ENCODE results near the gene CACNA1E. TPM values are rescaled to one million over a fixed set of nuclear protein-coding genes. Genes with fewer than 3 reads are reported as not detected.

Gene CACNA1E
- polyA plus RNA-seq, 6 donors from 2014 or later, result not detected

DNA sequence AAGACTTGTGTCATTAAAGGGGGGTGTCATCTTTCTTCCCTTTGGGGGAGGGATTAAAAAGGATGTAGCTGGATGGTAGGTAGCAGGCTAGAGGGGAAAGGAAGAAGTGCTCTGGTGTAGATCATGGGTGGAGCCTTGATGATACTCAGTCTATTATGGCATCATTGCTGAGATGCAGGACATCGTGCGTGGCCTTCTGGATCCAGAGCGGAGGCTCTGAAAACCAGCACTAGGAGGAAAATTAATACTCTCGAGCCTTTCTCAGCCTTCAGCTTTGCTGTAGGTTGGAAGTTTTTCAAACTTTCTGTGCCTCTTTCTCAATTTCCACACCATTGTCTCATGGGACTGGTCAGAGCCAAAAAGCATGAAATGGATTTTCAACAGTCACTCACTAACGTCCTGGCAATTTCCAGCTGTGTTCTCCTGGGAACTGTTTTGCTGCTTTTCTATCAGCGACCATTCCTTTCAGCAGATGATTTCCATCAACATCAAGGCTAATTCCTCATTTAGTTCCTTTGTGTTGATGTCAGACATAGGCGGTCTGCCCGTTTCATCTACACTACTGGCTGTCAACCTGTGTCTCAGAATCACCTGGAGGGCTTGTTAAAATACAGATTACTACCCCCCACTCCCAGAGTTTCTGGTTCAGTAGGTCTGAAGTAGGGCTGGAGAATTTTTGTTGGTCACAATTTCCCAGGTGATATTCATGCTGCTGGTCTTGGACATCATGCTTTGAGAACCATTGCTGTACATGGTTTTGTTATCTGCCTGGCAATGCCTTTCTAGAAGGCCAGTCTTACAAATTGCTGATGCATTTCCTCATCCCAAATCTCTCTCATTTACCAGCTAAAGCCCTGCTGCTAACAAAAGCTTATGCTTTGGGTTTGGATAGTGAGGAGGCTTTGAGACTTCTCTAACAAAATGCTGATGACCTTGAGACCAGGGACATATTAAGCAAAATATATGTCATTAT lies 7.7 kb downstream of the CACNA1E start:
- no peak for ATAC-seq (ENCODE audit: low read depth in 2 of 2)
- Mint-ChIP-seq H3K4me1 (peaks cover 4 to 5% (median 4%) of the 10 kb centered on the region in 3 donors), H3K27me3 (peaks cover 55 to 68% (median 57%) of the 10 kb centered on the region in 3 donors), H3K4me3 (no peak overlapping the region), H3K36me3 (peaks cover 3 to 5% of the 10 kb centered on the region in 2 donors), H3K27ac (peak overlapping the region in 1 of 6 donors; percentile 7), H3K9me3 (no peaks in the 10 kb centered on the region)
- DNase-seq, result no peak

- no peak overlapping the region for H3K27ac Mint-ChIP-seq
- ATAC-seq (ENCODE audit: low read depth in 2 of 2) (no peak), DNase-seq (no peak)
- H3K27me3 Mint-ChIP-seq, result peaks cover 50 to 68% (median 56%) of the 10 kb centered on the region in 3 donors
- H3K4me1 Mint-ChIP-seq, result no peaks in the 10 kb centered on the region
- no peak overlapping the region for H3K4me3 Mint-ChIP-seq
- peaks cover 0 to 3% (median 0%) of the 10 kb centered on the region in 7 donors for H3K9me3 Mint-ChIP-seq
- no peaks in the 10 kb centered on the region for H3K36me3 Mint-ChIP-seq
Observed at GRCh38 chr1:181493166-181493565, 9.8 kb downstream of the CACNA1E start.

GRCh38 chr1:181493885-181494284 lies 10.6 kb downstream of the CACNA1E start:
- H3K9me3 Mint-ChIP-seq, result peaks cover 0 to 4% (median 0%) of the 10 kb centered on the region in 7 donors
- H3K27me3 Mint-ChIP-seq, result peaks cover 45 to 61% (median 55%) of the 10 kb centered on the region in 3 donors
- H3K27ac Mint-ChIP-seq, result no peak overlapping the region
- no peaks in the 10 kb centered on the region for H3K36me3 Mint-ChIP-seq
- DNase-seq (no peak), ATAC-seq (ENCODE audit: low read depth in 2 of 2) (no peak)
- H3K4me3 Mint-ChIP-seq, result no peak overlapping the region
- H3K4me1 Mint-ChIP-seq, result no peaks in the 10 kb centered on the region

DNA sequence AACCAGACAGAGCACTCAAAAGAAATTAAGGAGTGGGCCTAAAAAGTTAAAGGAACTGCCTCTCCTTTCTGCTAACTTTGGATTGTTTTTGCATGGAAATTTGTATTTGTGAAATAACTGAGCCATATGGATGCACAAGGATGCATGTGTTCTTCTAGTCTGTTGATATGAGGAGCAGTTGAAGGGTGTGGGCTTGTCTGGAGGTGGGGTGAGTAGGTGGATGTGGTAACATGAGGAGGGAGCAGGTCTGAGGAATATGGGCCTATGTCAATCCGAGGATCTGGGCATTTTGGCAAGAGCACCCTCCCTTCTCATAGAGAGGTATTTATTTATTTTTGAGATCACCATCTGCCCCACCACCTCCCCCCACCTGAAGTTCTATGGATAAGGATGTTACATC lies 13.4 kb downstream of the CACNA1E start:
- H3K4me1 Mint-ChIP-seq, result peaks cover 4 to 6% (median 5%) of the 10 kb centered on the region in 3 donors
- H3K36me3 Mint-ChIP-seq, result peaks cover 0 to 5% of the 10 kb centered on the region in 2 donors

GRCh38 chr1:181497870-181498269 lies 14.6 kb downstream of the CACNA1E start:
- no peak overlapping the region for H3K27ac Mint-ChIP-seq
- no peak for ATAC-seq (ENCODE audit: low read depth in 2 of 2)
- H3K27me3 Mint-ChIP-seq, result peaks cover 18 to 38% (median 29%) of the 10 kb centered on the region in 3 donors
- H3K9me3 Mint-ChIP-seq, result peaks cover 0 to 4% (median 0%) of the 10 kb centered on the region in 7 donors
- H3K4me1 Mint-ChIP-seq, result peaks cover 6 to 10% (median 7%) of the 10 kb centered on the region in 3 donors
- DNase-seq, result no peak
- no peak overlapping the region for H3K4me3 Mint-ChIP-seq
- peaks cover 0 to 5% of the 10 kb centered on the region in 2 donors for H3K36me3 Mint-ChIP-seq

More for the DNA sequence above, 13.4 kb downstream of the CACNA1E start:
- DNase-seq (no peak), ATAC-seq (ENCODE audit: low read depth in 2 of 2) (no peak)
- Mint-ChIP-seq H3K27me3 (peaks cover 26 to 47% (median 33%) of the 10 kb centered on the region in 3 donors), H3K9me3 (peaks cover 0 to 4% (median 0%) of the 10 kb centered on the region in 7 donors), H3K4me3 (no peak overlapping the region), H3K27ac (no peak overlapping the region)

DNA sequence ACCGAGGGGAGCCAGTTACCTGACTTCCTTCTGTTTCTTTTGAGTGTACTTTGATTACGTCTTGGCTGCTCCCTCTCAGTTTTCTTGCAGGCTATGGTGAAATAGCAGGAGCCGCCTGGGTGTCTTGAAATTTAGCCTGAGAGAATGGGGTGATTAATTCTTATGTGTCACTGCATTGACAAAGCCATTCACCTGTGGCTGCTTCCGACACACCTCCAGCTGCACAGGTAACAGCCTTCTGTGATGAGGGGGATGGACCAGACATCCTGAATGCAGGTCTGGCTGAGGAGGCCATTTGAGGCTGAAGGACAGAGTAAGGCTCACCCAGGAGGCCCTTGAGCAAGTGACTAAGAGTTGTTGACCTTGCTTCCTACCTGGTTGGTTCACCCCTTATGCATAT lies 16.5 kb downstream of the CACNA1E start:
- H3K36me3 Mint-ChIP-seq, result peaks cover 0 to 5% of the 10 kb centered on the region in 2 donors
- H3K27ac Mint-ChIP-seq, result peak overlapping the region in 1 of 6 donors; percentile 28
- DNase-seq (no peak), ATAC-seq (ENCODE audit: low read depth in 2 of 2) (no peak)
- H3K9me3 Mint-ChIP-seq, result peaks cover 0 to 4% (median 0%) of the 10 kb centered on the region in 7 donors
- H3K4me3 Mint-ChIP-seq, result no peak overlapping the region
- H3K4me1 Mint-ChIP-seq, result peaks cover 22% of the 10 kb centered on the region in 3 donors
- peaks cover 18 to 29% (median 29%) of the 10 kb centered on the region in 3 donors for H3K27me3 Mint-ChIP-seq

- DNase-seq, result no peak
- peaks cover 0 to 5% of the 10 kb centered on the region in 2 donors for H3K36me3 Mint-ChIP-seq
- no peak overlapping the region for H3K27ac Mint-ChIP-seq
- peaks cover 26 to 30% (median 28%) of the 10 kb centered on the region in 3 donors for H3K4me1 Mint-ChIP-seq
- peaks cover 18 to 29% (median 29%) of the 10 kb centered on the region in 3 donors for H3K27me3 Mint-ChIP-seq
- no peak overlapping the region for H3K4me3 Mint-ChIP-seq
- ATAC-seq (ENCODE audit: low read depth in 2 of 2), result no peak
- peaks cover 0 to 4% (median 0%) of the 10 kb centered on the region in 7 donors for H3K9me3 Mint-ChIP-seq
Observed at GRCh38 chr1:181500636-181501035, 17.3 kb downstream of the CACNA1E start.

GRCh38 chr1:181501612-181502011 lies 18.3 kb downstream of the CACNA1E start:
- Mint-ChIP-seq H3K4me3 (no peak overlapping the region), H3K4me1 (peaks cover 33 to 39% (median 36%) of the 10 kb centered on the region in 3 donors), H3K36me3 (peaks cover 0 to 5% of the 10 kb centered on the region in 2 donors), H3K27me3 (peaks cover 11 to 23% (median 22%) of the 10 kb centered on the region in 3 donors), H3K27ac (peak overlapping the region in 2 of 6 donors; percentile 38 to 69), H3K9me3 (peaks cover 0 to 4% (median 0%) of the 10 kb centered on the region in 7 donors)
- DNase-seq (no peak), ATAC-seq (ENCODE audit: low read depth in 2 of 2) (no peak)

- Mint-ChIP-seq H3K27me3 (peaks cover 0 to 8% (median 7%) of the 10 kb centered on the region in 3 donors), H3K4me3 (no peak overlapping the region), H3K4me1 (peaks cover 38 to 56% (median 42%) of the 10 kb centered on the region in 3 donors), H3K9me3 (peaks cover 0 to 4% (median 0%) of the 10 kb centered on the region in 7 donors), H3K36me3 (peaks cover 0 to 5% of the 10 kb centered on the region in 2 donors), H3K27ac (peak overlapping the region in 3 of 6 donors; percentile 53 to 81 (median 74))
- ATAC-seq (ENCODE audit: low read depth in 2 of 2), result no peak
- no peak for DNase-seq
Observed at GRCh38 chr1:181503171-181503810, 20.0 kb downstream of the CACNA1E start.

GRCh38 chr1:181504399-181504842 lies 21.1 kb downstream of the CACNA1E start:
- Mint-ChIP-seq H3K27me3 (peaks cover 0 to 8% (median 0%) of the 10 kb centered on the region in 3 donors), H3K27ac (peak overlapping the region; percentile 69 to 93 (median 82)), H3K4me3 (peak overlapping the region in 7 of 8 donors; percentile 32 to 85 (median 57)), H3K4me1 (peaks cover 44 to 66% (median 50%) of the 10 kb centered on the region in 3 donors), H3K9me3 (peaks cover 0 to 2% (median 0%) of the 10 kb centered on the region in 7 donors), H3K36me3 (peaks cover 0 to 5% of the 10 kb centered on the region in 2 donors)
- ATAC-seq (ENCODE audit: low read depth in 2 of 2) (peak; percentile 47 to 57), DNase-seq (no peak)

DNA sequence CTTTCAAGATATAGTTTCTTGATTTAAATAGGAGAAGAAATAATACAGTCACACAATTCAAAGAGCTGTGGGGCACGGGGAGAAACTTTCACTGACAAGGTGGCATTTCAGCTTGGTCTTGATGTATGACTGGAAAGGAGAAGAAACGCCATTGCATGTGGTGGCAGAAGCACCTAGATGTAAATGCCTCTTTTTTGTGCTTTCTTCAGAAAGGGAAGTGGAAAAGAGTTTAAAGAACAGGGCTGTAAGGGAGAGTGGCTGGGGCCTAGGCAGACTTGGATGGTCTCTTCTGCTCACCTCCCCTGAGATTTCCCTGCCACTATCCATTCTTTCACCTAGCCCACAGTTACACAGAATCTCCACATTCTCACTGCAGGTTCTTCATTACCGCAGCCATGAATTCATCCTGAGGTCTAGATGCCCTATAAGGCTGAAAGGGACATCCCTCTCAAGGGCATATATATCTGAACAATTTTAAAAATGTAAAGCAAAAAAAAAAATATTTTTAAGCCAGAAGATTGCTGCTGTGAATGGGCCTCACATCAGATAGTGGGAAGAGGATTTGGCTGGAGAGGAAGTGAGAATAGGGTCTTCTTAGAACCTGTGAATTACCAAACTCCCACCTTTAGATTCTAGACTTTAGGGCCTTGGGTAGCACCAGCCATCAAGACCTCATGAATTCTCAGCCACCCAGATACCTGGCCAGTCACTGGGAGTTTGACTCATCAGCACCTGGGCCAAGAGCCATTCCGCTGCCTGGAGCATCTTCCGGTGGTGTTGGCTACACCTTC lies 23.4 kb downstream of the CACNA1E start:
- no peak for DNase-seq
- H3K4me3 Mint-ChIP-seq, result peak overlapping the region in 4 of 8 donors; percentile 3 to 48 (median 25)

GRCh38 chr1:181508486-181509165 lies 25.3 kb downstream of the CACNA1E start:
- ATAC-seq (ENCODE audit: low read depth in 2 of 2) (no peak), DNase-seq (no peak)
- Mint-ChIP-seq H3K36me3 (no peaks in the 10 kb centered on the region), H3K9me3 (peaks cover 0 to 2% (median 0%) of the 10 kb centered on the region in 7 donors), H3K4me3 (peak overlapping the region in 2 of 8 donors; percentile 14 to 44), H3K27me3 (peaks cover 5 to 23% (median 16%) of the 10 kb centered on the region in 3 donors), H3K27ac (peak overlapping the region in 4 of 6 donors; percentile 40 to 51 (median 44)), H3K4me1 (peaks cover 34 to 58% (median 39%) of the 10 kb centered on the region in 3 donors)

More for the DNA sequence above, 23.4 kb downstream of the CACNA1E start:
- H3K4me1 Mint-ChIP-seq, result peaks cover 39 to 64% (median 45%) of the 10 kb centered on the region in 3 donors
- no peaks in the 10 kb centered on the region for H3K36me3 Mint-ChIP-seq
- peak overlapping the region in 5 of 6 donors; percentile 18 to 85 (median 32) for H3K27ac Mint-ChIP-seq
- no peak for ATAC-seq (ENCODE audit: low read depth in 2 of 2)
- peaks cover 0 to 2% (median 0%) of the 10 kb centered on the region in 7 donors for H3K9me3 Mint-ChIP-seq
- H3K27me3 Mint-ChIP-seq, result peaks cover 4 to 14% (median 5%) of the 10 kb centered on the region in 3 donors

Data from naive B cell (primary cell).